Stromal cell of bone marrow (primary cell): ENCODE measurements around the gene CYFIP2.
"Not testable (repeated sequence)": the region's sequence is repeated elsewhere in the genome, so short reads cannot be mapped to it uniquely, and the experiment has no call there.

Experiments
- DNase-seq: peaks from one replicate; pipeline ENCODE4 v3.0.0-alpha.2; 2012; ENCODE audit warnings: low read depth

CYFIP2 gene

DNA sequence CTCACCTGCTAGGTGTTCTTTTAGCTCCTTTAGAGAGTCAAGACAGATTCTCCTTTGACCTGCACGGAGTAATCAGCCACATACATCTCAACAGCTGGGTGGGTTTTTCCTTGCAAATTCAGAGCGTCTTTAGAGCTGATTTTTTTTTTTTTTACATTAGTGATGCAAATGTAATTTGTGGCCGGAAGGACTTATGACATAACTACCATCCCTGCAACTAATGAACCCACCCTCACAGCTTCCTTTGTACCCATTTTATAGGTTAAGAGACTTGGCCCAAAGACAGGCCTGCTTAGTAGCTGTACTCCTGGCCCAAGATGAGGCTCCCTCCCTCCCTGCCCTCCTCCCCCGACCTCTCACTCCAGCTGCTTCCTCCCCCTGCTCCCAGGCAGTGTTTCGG lies 124.2 kb downstream of the CYFIP2 start:
- no peak for DNase-seq

DNA sequence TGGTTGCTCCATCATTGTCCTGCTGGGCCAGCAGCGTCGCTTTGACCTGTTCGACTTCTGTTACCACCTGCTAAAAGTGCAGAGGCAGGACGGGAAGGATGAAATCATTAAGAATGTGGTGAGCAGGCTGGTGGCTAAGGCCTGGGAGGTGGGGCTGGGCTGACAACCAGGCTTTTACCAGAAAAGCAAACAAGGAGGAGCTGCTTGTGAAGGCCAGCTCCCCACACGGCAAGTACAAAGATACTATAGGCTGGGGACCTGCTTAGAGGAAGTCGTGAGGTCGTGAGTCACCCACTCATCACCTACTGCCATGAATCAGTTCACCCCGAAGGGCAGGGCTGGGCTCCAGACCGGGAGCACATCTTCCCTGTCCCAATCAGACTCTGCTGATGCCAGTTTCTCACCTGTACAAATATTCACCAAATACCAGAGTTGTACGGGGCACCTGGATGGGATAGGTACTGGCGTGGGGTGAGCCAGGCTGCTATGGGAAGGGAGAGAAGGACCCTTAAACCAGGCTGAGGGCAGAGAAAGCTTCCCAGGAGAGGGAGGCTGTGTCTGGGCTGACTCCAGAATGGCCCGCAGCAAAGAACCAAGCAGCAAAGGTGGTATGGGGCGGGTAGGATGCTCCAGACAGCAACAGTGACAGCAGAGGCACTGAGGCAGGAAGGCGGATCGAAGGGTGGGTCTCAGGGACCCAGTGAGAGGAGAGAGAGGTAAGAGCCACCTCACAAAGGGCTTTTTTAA lies 124.8 kb downstream of the CYFIP2 start:
- peak; percentile 75 for DNase-seq

DNA sequence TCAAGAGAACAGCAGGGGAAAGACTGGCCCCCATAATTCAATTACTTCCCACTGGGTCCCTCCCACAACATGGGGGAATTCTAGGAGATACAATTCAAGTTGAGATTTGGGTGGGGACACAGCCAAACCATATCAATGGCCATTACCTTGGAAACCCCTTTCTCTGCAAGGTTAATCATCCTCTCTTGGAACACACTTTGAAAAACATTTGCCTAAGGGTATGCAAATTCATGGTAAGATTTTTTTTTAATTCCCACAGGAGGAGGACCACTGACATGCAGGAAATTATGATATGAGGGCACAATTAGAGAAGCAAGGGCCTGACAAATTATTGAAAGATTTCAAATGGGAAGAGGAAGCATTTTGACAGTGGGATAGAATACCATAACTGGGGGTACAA lies 132.4 kb downstream of the CYFIP2 start:
- DNase-seq: no peak

- no peak for DNase-seq
Observed at GRCh38 chr5:157400741-157401495, 135.0 kb downstream of the CYFIP2 start.

DNA sequence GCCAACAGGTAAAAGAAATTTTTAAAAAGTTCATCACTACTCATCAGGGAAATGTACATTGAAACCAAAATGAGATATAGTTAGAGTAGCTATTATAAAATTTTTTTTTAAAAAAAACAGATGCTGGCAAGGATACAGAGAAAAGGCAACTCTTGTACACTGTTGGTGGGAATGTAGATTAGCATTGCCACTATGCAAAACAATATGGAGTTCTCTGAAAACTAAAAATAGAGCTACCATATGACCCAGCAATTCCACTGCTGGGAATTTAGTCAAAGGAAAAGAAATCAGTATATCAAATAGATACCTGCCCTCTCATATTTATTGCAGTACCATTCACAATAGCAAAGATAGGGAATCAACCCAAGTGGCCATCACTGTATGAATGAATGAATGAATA lies 149.9 kb downstream of the CYFIP2 start:
- DNase-seq: no peak

- not testable (repeated sequence) for DNase-seq
Observed at GRCh38 chr5:157419521-157419920, 153.6 kb downstream of the CYFIP2 start.

DNA sequence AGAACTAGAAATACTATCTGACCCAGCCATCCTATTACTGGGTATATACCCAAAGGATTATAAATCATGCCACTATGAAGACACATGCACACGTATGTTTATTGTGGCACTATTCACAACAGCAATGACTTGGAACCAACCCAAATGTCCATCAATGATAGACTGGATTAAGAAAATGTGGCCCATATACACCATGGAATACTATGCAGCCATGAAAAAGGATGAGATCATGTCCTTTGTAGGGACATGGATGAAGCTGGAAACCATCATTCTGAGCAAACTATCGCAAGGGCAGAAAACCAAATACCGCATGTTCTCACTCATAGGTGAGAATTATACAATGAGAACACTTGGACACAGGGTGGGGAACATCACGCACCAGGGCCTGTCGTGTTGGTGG lies 164.0 kb downstream of the CYFIP2 start:
- not testable (repeated sequence) for DNase-seq

- DNase-seq: peak; percentile 55
Observed at GRCh38 chr5:157431544-157432200, 165.7 kb downstream of the CYFIP2 start.

DNA sequence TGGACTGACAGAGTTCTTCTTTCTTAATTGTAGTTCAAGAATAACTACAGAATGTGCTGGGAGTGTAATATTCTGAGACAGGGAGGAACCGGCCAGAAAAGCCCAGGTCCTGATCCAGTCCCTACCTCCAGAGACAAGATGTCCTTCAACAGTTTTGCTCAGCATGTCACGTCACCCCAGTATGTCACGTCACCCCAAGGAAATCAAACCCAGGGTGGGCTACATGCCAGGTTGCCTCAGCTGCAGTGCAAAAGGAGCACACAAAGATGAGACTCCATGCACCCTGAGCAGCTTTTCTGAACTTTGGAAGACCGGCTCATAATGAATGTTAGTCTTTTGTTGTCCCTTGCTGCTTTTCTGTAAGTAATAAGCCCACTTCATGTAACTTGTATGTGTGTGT lies 168.2 kb downstream of the CYFIP2 start:
- DNase-seq: no peak

DNA sequence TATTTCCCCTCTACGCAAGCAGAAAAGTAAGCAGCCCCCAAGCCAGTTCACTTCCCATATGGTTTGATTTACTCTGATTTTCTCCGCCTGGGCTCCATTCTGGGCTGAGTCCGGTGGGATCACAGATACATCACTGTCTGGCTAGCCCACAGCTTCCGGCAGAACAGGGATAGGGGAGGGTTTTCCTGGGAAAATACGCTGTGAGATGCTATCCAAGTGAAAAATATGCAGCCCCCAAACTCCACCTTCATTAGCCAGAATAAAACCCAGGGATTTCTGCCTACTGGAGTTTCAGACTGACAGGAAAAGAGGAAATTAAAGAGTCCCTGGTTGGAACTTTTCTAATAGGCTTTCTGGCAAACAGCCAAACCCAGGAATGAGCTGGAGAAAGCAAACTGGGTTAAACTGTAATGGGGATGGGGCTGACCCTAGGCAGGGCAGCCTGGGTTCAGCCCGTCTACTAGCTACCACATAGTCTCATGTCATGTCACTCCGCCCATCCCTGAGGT lies 177.2 kb downstream of the CYFIP2 start:
- no peak for DNase-seq

DNA sequence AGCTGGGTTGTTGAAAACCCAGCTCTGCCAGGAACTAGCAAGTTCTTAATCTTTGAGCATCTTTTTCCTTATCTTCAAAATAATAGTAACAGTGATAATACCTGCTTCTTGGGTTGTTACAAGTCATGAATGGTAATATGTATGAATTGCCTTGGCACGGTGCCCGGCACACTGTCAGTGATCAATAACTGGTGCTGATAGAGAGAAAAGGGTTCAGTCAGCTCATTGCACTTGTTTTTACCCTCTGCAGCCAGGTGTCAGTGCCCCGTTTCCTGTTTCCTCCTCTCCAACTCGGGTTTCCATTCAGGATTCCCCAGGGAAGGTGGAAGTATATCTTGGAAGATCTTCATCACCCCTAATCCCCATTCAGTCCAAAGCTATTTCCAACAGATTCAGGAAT lies 178.3 kb downstream of the CYFIP2 start:
- no peak for DNase-seq
